Large intestine (tissue), 3 donors: ENCODE measurements around the gene ANAPC13. TPM values are rescaled to one million over a fixed set of nuclear protein-coding genes. Genes with fewer than 3 reads are reported as not detected.

ENCODE experiments used
- DNase-seq, 2 donors: peaks; one replicate each; pipeline versions ENCODE4 v3.0.0 to v3.0.0-alpha.2; 2013
- H3K27ac ChIP-seq: one replicate; pipeline ENCODE4 v1.5.1; 2013; ENCODE audit warnings: low read length
- H3K27me3 ChIP-seq: 2 replicates; pipeline ENCODE4 v1.6.1; 2013; ENCODE audit warnings: low read length; ENCODE audit not compliant: control insufficient read depth, insufficient read depth
- H3K36me3 ChIP-seq: 2 replicates; pipeline ENCODE4 v1.6.1; 2013; ENCODE audit warnings: low read length; ENCODE audit not compliant: control insufficient read depth, insufficient read depth
- H3K4me1 ChIP-seq: one replicate; pipeline ENCODE4 v1.6.1; 2013; ENCODE audit warnings: low read length; ENCODE audit not compliant: control insufficient read depth, insufficient read depth
- H3K4me3 ChIP-seq: one replicate; pipeline ENCODE4 v1.5.1; 2013; ENCODE audit warnings: low read length
- H3K9me3 ChIP-seq: one replicate; pipeline ENCODE4 v1.6.1; 2013; ENCODE audit warnings: mild to moderate bottlenecking, low read depth, low read length, moderate library complexity; ENCODE audit not compliant: control insufficient read depth
- WGBS: methylation state at CpG from one replicate; pipeline ENCODE4 v1.1.5; 2013; ENCODE audit warnings: low lambda C conversion rate; ENCODE audit not compliant: insufficient coverage; 5-methylcytosine and 5-hydroxymethylcytosine counted together
- polyA plus RNA-seq: library from polyadenylated mRNA; unstranded; fragments of 120-200 nt; gene quantifications from one replicate; pipeline ENCODE4 v1.2.1, GENCODE V29; 2013

The ANAPC13 gene
- polyA plus RNA-seq, 1 donor, result 77.1 TPM

GRCh38 chr3:134486577-134487041 lies 824 bp upstream of the ANAPC13 start:
- peak in 1 of 2 donors; percentile 65 for DNase-seq
- 6% methylated on average over 3 of the region's 17 CpGs for WGBS
- no peaks in the 10 kb centered on the region for H3K27me3 ChIP-seq
- peak overlapping the region; percentile 98 for H3K27ac ChIP-seq
- H3K4me1 ChIP-seq, result peaks cover 15% of the 10 kb centered on the region
- no peaks in the 10 kb centered on the region for H3K9me3 ChIP-seq
- peaks cover 12% of the 10 kb centered on the region for H3K36me3 ChIP-seq
- peak overlapping the region; percentile 98 for H3K4me3 ChIP-seq

- Histone ChIP-seq H3K9me3 (no peaks in the 10 kb centered on the region), H3K4me3 (peak overlapping the region; percentile 98), H3K27ac (peak overlapping the region; percentile 98), H3K27me3 (no peaks in the 10 kb centered on the region), H3K4me1 (peaks cover 15% of the 10 kb centered on the region), H3K36me3 (peaks cover 26% of the 10 kb centered on the region)
- no CpG with 5 or more reads among the region's 24 CpGs for whole genome bisulfite sequencing
- peak; percentile 38 to 80 for DNase-seq
These were observed 589 bp downstream of the ANAPC13 start for GRCh38 chr3:134485075-134485717.

GRCh38 chr3:134483195-134483900 lies 2.4 kb downstream of the ANAPC13 start:
- H3K9me3 ChIP-seq, result no peaks in the 10 kb centered on the region
- no peak for DNase-seq
- 83% methylated on average over 2 of the region's 7 CpGs for WGBS
- peaks cover 15% of the 10 kb centered on the region for H3K4me1 ChIP-seq
- no peak overlapping the region for H3K4me3 ChIP-seq
- H3K27me3 ChIP-seq, result no peaks in the 10 kb centered on the region
- H3K27ac ChIP-seq, result no peak overlapping the region
- peaks cover 35% of the 10 kb centered on the region for H3K36me3 ChIP-seq

- no peak overlapping the region for H3K27ac ChIP-seq
- no peaks in the 10 kb centered on the region for H3K27me3 ChIP-seq
- H3K9me3 ChIP-seq, result no peaks in the 10 kb centered on the region
- H3K4me1 ChIP-seq, result peaks cover 14% of the 10 kb centered on the region
- no peak for DNase-seq
- WGBS, result no CpG with 5 or more reads among the region's 3 CpGs
- H3K36me3 ChIP-seq, result peaks cover 40% of the 10 kb centered on the region
- H3K4me3 ChIP-seq, result no peak overlapping the region
These were observed 3.2 kb downstream of the ANAPC13 start for GRCh38 chr3:134482622-134483021.

GRCh38 chr3:134481166-134481565 lies 4.6 kb downstream of the ANAPC13 start:
- no CpG with 5 or more reads among the region's 1 CpG for WGBS
- H3K4me1 ChIP-seq, result peaks cover 5% of the 10 kb centered on the region
- H3K36me3 ChIP-seq, result peaks cover 49% of the 10 kb centered on the region
- H3K4me3 ChIP-seq, result no peak overlapping the region
- H3K27me3 ChIP-seq, result no peaks in the 10 kb centered on the region
- H3K27ac ChIP-seq, result no peak overlapping the region
- DNase-seq, result no peak
- H3K9me3 ChIP-seq, result no peaks in the 10 kb centered on the region

GRCh38 chr3:134480546-134480945 lies 5.2 kb downstream of the ANAPC13 start:
- Histone ChIP-seq H3K4me1 (peaks cover 5% of the 10 kb centered on the region), H3K27ac (no peak overlapping the region), H3K27me3 (no peaks in the 10 kb centered on the region), H3K9me3 (no peaks in the 10 kb centered on the region), H3K4me3 (no peak overlapping the region), H3K36me3 (peaks cover 52% of the 10 kb centered on the region)
- WGBS, result no CpG with 5 or more reads among the region's 3 CpGs
- no peak for DNase-seq

- Histone ChIP-seq H3K27me3 (no peaks in the 10 kb centered on the region), H3K4me3 (no peak overlapping the region), H3K4me1 (peaks cover 2% of the 10 kb centered on the region), H3K27ac (no peak overlapping the region), H3K36me3 (peaks cover 49% of the 10 kb centered on the region), H3K9me3 (no peaks in the 10 kb centered on the region)
- DNase-seq, result no peak
- no CpG with 5 or more reads among the region's 2 CpGs for WGBS
These were observed 7.8 kb downstream of the ANAPC13 start for GRCh38 chr3:134477938-134478337.

- 100% methylated on average over 1 of the region's 6 CpGs for WGBS
- H3K27me3 ChIP-seq, result no peaks in the 10 kb centered on the region
- no peak overlapping the region for H3K27ac ChIP-seq
- peaks cover 2% of the 10 kb centered on the region for H3K4me1 ChIP-seq
- H3K36me3 ChIP-seq, result peaks cover 45% of the 10 kb centered on the region
- no peaks in the 10 kb centered on the region for H3K9me3 ChIP-seq
- no peak for DNase-seq
- H3K4me3 ChIP-seq, result no peak overlapping the region
These were observed 8.8 kb downstream of the ANAPC13 start for GRCh38 chr3:134477002-134477401.

- Histone ChIP-seq H3K27me3 (no peaks in the 10 kb centered on the region), H3K4me3 (no peak overlapping the region), H3K36me3 (peaks cover 40% of the 10 kb centered on the region), H3K4me1 (peaks cover 2% of the 10 kb centered on the region), H3K27ac (no peak overlapping the region), H3K9me3 (no peaks in the 10 kb centered on the region)
- DNase-seq, result no peak
- WGBS, result no CpG with 5 or more reads among the region's 4 CpGs
These were observed 9.5 kb downstream of the ANAPC13 start for GRCh38 chr3:134476306-134476705.

GRCh38 chr3:134474956-134475355 lies 10.8 kb downstream of the ANAPC13 start:
- DNase-seq, result no peak
- H3K27me3 ChIP-seq, result no peaks in the 10 kb centered on the region
- no peaks in the 10 kb centered on the region for H3K9me3 ChIP-seq
- H3K27ac ChIP-seq, result no peak overlapping the region
- H3K4me3 ChIP-seq, result no peak overlapping the region
- WGBS, result no CpG with 5 or more reads among the region's 5 CpGs
- peaks cover 2% of the 10 kb centered on the region for H3K4me1 ChIP-seq
- peaks cover 28% of the 10 kb centered on the region for H3K36me3 ChIP-seq
